ENCODE measurements around the gene FBXO17.

GRCh38 chr19:38953677-38954076 lies 21.9 kb downstream of the FBXO17 start:
- no peak for TF ChIP-seq CTCF (conservative IDR thresholded peaks at IDR 0.05)
- no peak for TF ChIP-seq EZH2 (IDR thresholded peaks at IDR 0.05; ENCODE audit: low read depth)
